Stimulated activated CD8-positive, alpha-beta memory T cell treated with anti-CD3 and anti-CD28 coated beads, Interleukin-15, amount 100 ng/mL, for 4 hours (primary cell): ENCODE data around the gene TAMALIN.

Experiments
- DNase-seq, 2 donors: peaks; one replicate each; pipeline ENCODE4 v3.0.0-alpha.2; 2020; ENCODE audit warnings: low read depth in 2 of 2

The TAMALIN gene

GRCh38 chr12:51984657-51985056 is 22.1 kb upstream of the TAMALIN start:
- DNase-seq = no peak

GRCh38 chr12:51985154-51985835 is 21.5 kb upstream of the TAMALIN start:
- DNase-seq = no peak

- no peak for DNase-seq
Observed at GRCh38 chr12:51986834-51987233, 19.9 kb upstream of the TAMALIN start.

- DNase-seq = no peak
Observed at GRCh38 chr12:51992246-51992645, 14.5 kb upstream of the TAMALIN start.

GRCh38 chr12:51994539-51994820 is 12.3 kb upstream of the TAMALIN start:
- no peak for DNase-seq

GRCh38 chr12:51994959-51995358 is 11.8 kb upstream of the TAMALIN start:
- no peak for DNase-seq

- no peak for DNase-seq
Observed at GRCh38 chr12:51997136-51997535, 9.6 kb upstream of the TAMALIN start.

GRCh38 chr12:52003016-52003550 is 3.7 kb upstream of the TAMALIN start:
- no peak for DNase-seq

GRCh38 chr12:52003591-52003990 is 3.2 kb upstream of the TAMALIN start:
- DNase-seq = no peak

GRCh38 chr12:52004042-52004648 is 2.6 kb upstream of the TAMALIN start:
- DNase-seq = no peak

- DNase-seq = no peak
Observed at GRCh38 chr12:52005218-52005902, 1.4 kb upstream of the TAMALIN start.

- no peak for DNase-seq
Observed at GRCh38 chr12:52005903-52006703, 643 bp upstream of the TAMALIN start.

- peak in 1 of 2 donors; percentile 45 for DNase-seq
Observed at GRCh38 chr12:52007158-52007921, 594 bp downstream of the TAMALIN start.

- DNase-seq = no peak
Observed at GRCh38 chr12:52007982-52008510, 1.3 kb downstream of the TAMALIN start.

- no peak for DNase-seq
Observed at GRCh38 chr12:52009081-52009751, 2.5 kb downstream of the TAMALIN start.

- DNase-seq = no peak
Observed at GRCh38 chr12:52010152-52010622, 3.4 kb downstream of the TAMALIN start.

- no peak for DNase-seq
Observed at GRCh38 chr12:52010692-52011601, 4.2 kb downstream of the TAMALIN start.

GRCh38 chr12:52011602-52012214 is 5.0 kb downstream of the TAMALIN start:
- no peak for DNase-seq
